OCI-LY3 (cell line): ENCODE data around the gene PHLDB1.

Experiments
- CTCF ChIP-seq: fragments of 200-600, 300-600 bp; sonication (generic); IDR thresholded peaks from 2 replicates; pipeline ENCODE4 v1.5.1; 2014; ENCODE audit warnings: antibody characterized with exemption, low read length, low read depth
- EZH2phosphoT487 ChIP-seq: fragments of 200-600 bp; shearing (Covaris generic); IDR thresholded peaks from 2 replicates; pipeline ENCODE4 v1.6.1; 2018; ENCODE audit warnings: antibody characterized with exemption, mixed run types, low read depth

GRCh38 chr11:118635237-118635591 lies 27.8 kb downstream of the PHLDB1 start:
- TF ChIP-seq CTCF = no peak
- TF ChIP-seq EZH2phosphoT487 = no peak
